Measurements from ENCODE around the gene CD160.
"Not testable (repeated sequence)": the region's sequence is repeated elsewhere in the genome, so short reads cannot be mapped to it uniquely, and the experiment has no call there.

DNA sequence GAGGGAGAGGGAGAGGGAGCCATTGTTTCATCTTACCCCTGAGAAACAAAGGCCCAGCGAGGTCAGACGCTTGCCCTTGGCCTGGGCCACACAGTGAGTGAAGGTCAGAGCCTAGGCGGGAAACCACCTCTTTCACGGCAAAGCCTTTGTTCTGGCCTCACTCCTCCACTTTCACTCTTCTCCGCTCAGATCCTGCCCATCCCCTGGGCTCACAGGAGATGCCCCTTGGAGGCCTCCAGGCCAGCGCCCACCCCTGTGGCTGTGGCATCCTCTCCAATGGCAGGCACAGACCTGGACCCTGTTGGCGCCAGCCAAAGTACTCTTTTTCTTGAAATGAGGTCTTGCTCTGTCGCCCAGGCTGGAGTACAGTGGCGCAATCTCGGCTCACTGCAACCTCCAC, 48.7 kb downstream of the CD160 start:
- TF ChIP-seq EP300 (IDR thresholded peaks at IDR 0.05); POLR2A (IDR thresholded peaks at IDR 0.05; ENCODE audit: low read depth): not testable (repeated sequence)
- TF ChIP-seq, protein P1, sequence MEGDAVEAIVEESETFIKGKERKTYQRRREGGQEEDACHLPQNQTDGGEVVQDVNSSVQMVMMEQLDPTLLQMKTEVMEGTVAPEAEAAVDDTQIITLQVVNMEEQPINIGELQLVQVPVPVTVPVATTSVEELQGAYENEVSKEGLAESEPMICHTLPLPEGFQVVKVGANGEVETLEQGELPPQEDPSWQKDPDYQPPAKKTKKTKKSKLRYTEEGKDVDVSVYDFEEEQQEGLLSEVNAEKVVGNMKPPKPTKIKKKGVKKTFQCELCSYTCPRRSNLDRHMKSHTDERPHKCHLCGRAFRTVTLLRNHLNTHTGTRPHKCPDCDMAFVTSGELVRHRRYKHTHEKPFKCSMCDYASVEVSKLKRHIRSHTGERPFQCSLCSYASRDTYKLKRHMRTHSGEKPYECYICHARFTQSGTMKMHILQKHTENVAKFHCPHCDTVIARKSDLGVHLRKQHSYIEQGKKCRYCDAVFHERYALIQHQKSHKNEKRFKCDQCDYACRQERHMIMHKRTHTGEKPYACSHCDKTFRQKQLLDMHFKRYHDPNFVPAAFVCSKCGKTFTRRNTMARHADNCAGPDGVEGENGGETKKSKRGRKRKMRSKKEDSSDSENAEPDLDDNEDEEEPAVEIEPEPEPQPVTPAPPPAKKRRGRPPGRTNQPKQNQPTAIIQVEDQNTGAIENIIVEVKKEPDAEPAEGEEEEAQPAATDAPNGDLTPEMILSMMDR (IDR thresholded peaks at IDR 0.05) = not testable (repeated sequence)

All from esophagus muscularis mucosa (tissue), 4 donors.